Raji (cell line): Measurements from ENCODE around the gene MARCO.

Experiments used
- POLR2A ChIP-seq: IDR thresholded peaks from 2 replicates; pipeline ENCODE4 v1.6.1; 2011; ENCODE audit warnings: low read depth, low read length, control low read depth; ENCODE audit not compliant: insufficient read depth

The MARCO gene

DNA sequence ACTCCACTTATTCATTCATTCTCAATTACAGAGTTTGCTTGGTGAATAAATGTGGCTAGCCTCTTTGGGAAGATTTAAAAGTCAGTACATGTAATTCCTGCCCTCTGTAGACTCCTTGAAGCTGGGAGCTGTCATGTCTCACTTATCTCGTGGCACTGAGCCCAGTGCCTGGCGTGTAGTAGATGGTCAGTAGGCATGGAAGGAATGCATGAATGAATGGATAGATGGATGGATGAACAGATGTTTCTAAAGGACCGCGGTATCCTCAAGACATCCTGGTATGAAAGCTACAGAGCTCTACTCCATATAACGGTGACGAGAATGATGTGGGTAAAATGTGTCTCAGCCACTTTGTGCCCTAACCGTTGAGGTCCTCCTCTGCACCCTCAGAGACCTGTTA lies 83.0 kb downstream of the MARCO start:
- TF ChIP-seq POLR2A = no peak

GRCh38 chr2:119025762-119026351 lies 83.9 kb downstream of the MARCO start:
- no peak for TF ChIP-seq POLR2A

DNA sequence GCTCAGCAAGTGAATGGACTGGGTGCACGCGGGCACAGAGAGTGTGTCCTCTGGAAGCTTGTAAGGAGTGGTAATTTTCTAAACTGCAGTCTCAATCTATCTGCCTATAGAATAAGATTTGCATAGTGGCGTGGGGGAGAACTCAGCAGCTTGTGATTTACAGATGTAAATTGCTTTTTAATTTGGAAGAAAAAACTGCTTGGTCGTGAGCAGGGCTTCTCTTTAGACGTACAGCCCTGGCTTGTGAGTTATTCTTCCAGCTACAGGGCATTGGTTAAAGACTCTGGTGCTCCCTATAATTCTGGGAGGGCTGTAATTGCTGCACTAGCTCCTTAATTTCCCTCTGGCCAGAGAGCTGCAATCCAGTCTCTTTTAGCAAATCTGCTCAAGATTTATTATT lies 84.9 kb downstream of the MARCO start:
- TF ChIP-seq POLR2A = no peak

GRCh38 chr2:119028327-119029174 lies 86.6 kb downstream of the MARCO start:
- no peak for TF ChIP-seq POLR2A

DNA sequence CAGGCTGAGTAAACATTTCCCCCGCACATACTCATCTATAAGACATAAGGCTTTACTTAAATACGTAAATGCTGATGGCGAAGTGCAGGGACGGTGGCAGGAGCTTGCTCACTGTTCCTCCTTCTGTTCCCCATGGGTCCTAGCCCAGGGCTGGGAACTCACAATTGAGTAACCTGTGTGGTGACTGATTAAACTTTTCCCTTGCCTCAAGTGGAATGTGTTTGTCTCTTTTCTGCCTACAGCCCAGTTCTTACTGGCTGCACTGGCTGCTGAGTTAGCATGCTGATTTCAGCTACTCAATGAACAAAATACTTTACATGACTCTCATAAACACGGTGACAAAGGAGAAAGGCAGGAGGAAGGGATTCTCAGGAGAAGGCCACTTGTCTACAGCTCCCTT lies 87.3 kb downstream of the MARCO start:
- TF ChIP-seq POLR2A = no peak

GRCh38 chr2:119040730-119041129 lies 98.7 kb downstream of the MARCO start:
- no peak for TF ChIP-seq POLR2A
